ENCODE data around the gene AP5B1.

GRCh38 chr11:65786786-65787636, 6.2 kb upstream of the AP5B1 start, which contains the start of gene OVOL1:
- TF ChIP-seq REST (IDR thresholded peaks at IDR 0.05; ENCODE audit: insufficient read depth in 1 of 2, low read depth in 2 of 2, low read length in 2 of 2) (no peak), POLR2AphosphoS5 (IDR thresholded peaks at IDR 0.05; ENCODE audit: low read depth, low read length) (no peak), TAF1 (IDR thresholded peaks at IDR 0.05; ENCODE audit: borderline replicate concordance, insufficient read depth, low read length) (no peak), SIN3A (IDR thresholded peaks at IDR 0.05; ENCODE audit: borderline replicate concordance, insufficient read depth, low read length) (no peak), FOXP2 (optimal IDR thresholded peaks at IDR 0.05; ENCODE audit: borderline replicate concordance, extremely low read depth, extremely low read length, insufficient read depth) (no peak)

All from PFSK-1 (cell line).